ENCODE results near the gene RNF19B.

Gene RNF19B

DNA sequence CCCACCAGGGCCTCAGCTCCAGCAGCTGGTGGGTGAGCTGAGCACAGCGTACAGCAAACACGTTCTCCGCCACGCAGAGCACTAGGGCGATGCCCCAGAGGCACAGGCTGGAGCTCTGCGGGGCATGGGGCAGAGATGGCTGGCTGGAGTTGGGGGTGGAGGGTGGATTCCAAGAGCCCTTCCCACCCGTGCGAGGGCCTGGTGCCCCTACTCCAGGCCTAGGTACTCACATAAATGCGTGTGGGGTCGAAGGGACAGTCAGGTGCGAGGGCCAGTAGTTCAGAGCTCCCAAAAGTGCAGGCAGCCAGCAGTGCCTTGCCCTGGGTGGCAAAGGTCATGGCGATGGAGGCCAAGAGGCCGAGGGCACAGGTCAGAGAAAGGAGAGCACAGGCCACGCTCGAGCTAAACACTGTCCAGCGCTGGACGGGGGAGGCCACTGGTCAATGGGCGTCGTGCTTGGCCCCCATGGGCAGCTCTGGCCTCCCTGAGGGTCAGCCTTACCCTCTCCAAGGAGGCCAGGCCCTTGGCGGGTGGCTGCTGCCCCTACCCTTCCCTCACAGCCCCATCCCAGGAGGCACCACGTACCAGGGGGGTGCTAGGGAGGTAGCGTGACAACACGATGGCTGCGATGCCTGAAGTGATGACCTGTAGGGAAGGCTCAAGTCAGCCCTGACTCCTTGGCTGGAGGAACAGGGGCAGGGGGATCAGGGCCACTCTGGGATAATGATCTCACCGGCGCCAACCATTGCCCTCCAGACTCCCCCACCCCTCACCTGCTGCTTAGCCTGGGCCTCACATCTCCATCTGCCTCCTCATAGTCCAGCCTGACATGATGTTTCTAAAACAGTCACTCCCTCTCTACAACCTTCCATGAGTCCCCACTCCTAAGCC is 69.0 kb downstream of the RNF19B start:
- DNase-seq (ENCODE audit: insufficient read length, low spot score) (no peak), FAIRE-seq (no peak)
- TF ChIP-seq POU2F2 (IDR thresholded peaks at IDR 0.05; ENCODE audit: low read depth, low read length) (no peak), TAF1 (IDR thresholded peaks at IDR 0.05; ENCODE audit: low read depth, low read length) (no peak), POLR2AphosphoS5 (IDR thresholded peaks at IDR 0.05; ENCODE audit: low read depth, low read length) (no peak), PAX5 (IDR thresholded peaks at IDR 0.05; ENCODE audit: insufficient read depth, low read length, severe bottlenecking) (no peak), POLR2A (IDR thresholded peaks at IDR 0.05; ENCODE audit: low read depth, low read length) (no peak), SPI1 (IDR thresholded peaks at IDR 0.05; ENCODE audit: low read depth, low read length) (no peak)

GRCh38 chr1:32894681-32895080 is 69.9 kb downstream of the RNF19B start:
- TF ChIP-seq POU2F2 (IDR thresholded peaks at IDR 0.05; ENCODE audit: low read depth, low read length), result no peak
- TF ChIP-seq PAX5 (IDR thresholded peaks at IDR 0.05; ENCODE audit: insufficient read depth, low read length, severe bottlenecking), result no peak
- TF ChIP-seq POLR2AphosphoS5 (IDR thresholded peaks at IDR 0.05; ENCODE audit: low read depth, low read length), result no peak
- no peak for TF ChIP-seq SPI1 (IDR thresholded peaks at IDR 0.05; ENCODE audit: low read depth, low read length)
- no peak for TF ChIP-seq TAF1 (IDR thresholded peaks at IDR 0.05; ENCODE audit: low read depth, low read length)
- no peak for TF ChIP-seq POLR2A (IDR thresholded peaks at IDR 0.05; ENCODE audit: low read depth, low read length)
- FAIRE-seq (no peak), DNase-seq (ENCODE audit: insufficient read length, low spot score) (no peak)

DNA sequence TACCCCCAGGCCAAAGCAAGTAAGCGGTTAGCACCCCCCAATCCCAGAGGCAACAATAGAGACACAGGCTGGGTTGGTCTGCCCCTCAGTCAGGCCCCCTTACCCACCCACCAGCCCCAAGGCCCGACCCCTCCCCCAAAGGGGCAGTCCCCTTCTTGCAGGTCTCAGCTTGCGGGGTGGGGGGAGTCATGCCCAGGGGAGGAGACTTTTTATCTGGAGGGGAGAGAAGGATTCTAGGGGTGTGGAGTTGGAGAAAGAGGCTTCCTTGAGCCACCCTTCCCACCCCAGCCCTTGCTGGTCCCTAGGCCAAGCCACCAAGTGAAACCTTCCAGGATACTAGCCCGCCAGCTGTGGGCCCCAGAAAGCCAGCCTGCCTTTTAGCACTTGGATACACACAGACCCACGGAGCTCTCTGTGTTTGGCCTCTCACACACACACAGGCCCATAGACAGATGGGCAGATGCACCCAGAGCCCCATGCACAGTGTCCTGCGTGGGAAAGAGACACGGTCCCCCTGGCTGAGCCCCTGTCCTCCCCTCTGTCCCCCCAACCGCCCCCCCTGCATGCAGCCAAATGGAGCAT is 70.5 kb downstream of the RNF19B start:
- FAIRE-seq (no peak), DNase-seq (ENCODE audit: insufficient read length, low spot score) (no peak)
- TF ChIP-seq SPI1 (IDR thresholded peaks at IDR 0.05; ENCODE audit: low read depth, low read length), result no peak
- TF ChIP-seq POLR2AphosphoS5 (IDR thresholded peaks at IDR 0.05; ENCODE audit: low read depth, low read length), result no peak
- no peak for TF ChIP-seq TAF1 (IDR thresholded peaks at IDR 0.05; ENCODE audit: low read depth, low read length)
- TF ChIP-seq PAX5 (IDR thresholded peaks at IDR 0.05; ENCODE audit: insufficient read depth, low read length, severe bottlenecking), result no peak
- no peak for TF ChIP-seq POLR2A (IDR thresholded peaks at IDR 0.05; ENCODE audit: low read depth, low read length)
- TF ChIP-seq POU2F2 (IDR thresholded peaks at IDR 0.05; ENCODE audit: low read depth, low read length), result no peak

DNA sequence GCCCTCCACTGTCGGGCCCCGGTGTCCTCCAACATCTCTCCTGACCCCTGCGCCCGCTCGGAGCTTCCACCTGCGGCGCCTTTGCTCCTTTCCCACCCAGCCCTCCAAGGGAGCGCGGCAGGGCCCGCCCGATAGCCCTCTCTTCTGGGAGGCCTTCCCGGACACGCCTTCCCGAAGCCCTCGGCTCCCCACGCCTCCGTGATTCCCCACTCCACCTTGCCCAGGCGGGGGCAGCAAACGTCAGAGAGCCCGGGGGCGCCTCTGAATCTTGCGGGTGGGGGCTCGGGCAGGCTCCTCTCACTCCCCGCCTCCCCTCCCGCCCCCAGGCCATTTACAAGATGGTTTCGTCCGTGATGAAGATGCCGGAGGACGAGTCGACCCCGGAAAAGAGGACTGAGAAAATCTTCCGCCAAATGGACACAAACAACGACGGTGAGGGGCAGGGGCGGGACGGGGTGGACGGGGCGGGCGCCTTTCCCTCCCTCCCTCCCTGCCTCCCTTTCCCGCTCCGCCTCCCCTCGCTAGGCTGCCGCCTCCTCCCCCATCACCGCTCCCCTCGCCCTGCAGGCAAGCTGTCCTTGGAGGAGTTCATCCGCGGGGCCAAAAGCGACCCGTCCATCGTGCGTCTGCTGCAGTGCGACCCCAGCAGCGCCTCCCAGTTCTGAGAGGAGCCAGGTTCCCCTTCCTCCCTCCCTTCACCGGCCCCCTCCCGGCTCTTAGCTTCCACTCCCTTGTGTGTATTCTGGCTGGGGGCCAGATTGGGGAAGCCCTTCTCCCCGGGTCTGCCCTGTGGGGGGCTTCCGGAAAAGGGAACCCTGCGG is 71.2 kb downstream of the RNF19B start:
- FAIRE-seq (no peak), DNase-seq (ENCODE audit: insufficient read length, low spot score) (no peak)
- TF ChIP-seq SPI1 (IDR thresholded peaks at IDR 0.05; ENCODE audit: low read depth, low read length), result no peak
- no peak for TF ChIP-seq TAF1 (IDR thresholded peaks at IDR 0.05; ENCODE audit: low read depth, low read length)
- no peak for TF ChIP-seq POLR2AphosphoS5 (IDR thresholded peaks at IDR 0.05; ENCODE audit: low read depth, low read length)
- no peak for TF ChIP-seq POU2F2 (IDR thresholded peaks at IDR 0.05; ENCODE audit: low read depth, low read length)
- no peak for TF ChIP-seq PAX5 (IDR thresholded peaks at IDR 0.05; ENCODE audit: insufficient read depth, low read length, severe bottlenecking)
- no peak for TF ChIP-seq POLR2A (IDR thresholded peaks at IDR 0.05; ENCODE audit: low read depth, low read length)

DNA sequence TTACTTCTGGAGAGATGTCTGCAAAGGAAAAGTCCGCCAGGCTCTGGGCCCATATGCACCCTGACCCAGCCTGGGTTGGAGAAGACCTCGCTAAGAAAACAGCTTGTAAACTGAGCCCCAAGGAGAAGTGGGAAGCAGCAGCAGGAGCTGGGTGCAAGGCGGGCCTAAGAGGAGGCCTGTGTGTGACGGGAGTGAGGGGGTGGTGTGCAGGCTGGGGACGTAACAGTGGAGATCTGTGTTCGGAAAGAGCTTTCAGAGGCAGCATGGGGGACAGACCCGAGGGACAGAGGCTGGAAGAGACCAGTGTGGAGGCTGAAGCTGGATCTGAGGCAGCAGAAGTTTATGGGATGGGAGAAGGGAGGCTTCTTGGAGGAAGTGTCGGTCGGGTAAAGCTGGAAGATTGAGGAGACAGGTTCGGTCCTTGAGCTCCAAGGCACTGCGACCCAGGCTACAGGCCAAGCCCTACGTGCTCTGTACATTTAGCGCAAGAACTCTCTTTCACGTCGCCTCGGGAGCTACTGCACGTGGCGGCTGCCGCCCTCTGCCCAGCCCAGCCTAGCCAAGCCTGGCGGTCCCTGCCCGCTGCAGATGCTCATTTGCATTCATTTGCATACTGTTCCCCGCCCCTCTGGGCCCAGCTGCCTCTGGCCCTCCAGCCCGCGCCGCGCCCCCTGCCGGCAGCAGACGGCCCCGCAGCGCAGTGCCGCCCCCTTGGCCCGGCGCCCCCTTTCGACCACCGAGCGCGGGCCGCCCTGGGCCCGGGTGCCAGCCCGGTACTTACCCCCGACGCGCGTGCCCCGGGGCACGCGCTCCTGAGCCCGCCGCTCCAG is 72.0 kb downstream of the RNF19B start:
- DNase-seq (ENCODE audit: insufficient read length, low spot score) (peak; percentile 69), FAIRE-seq (peak; percentile 81)
- TF ChIP-seq POU2F2 (IDR thresholded peaks at IDR 0.05; ENCODE audit: low read depth, low read length) (peak; percentile 88), POLR2A (IDR thresholded peaks at IDR 0.05; ENCODE audit: low read depth, low read length) (no peak), SPI1 (IDR thresholded peaks at IDR 0.05; ENCODE audit: low read depth, low read length) (no peak), POLR2AphosphoS5 (IDR thresholded peaks at IDR 0.05; ENCODE audit: low read depth, low read length) (no peak)

- no peak for DNase-seq (ENCODE audit: insufficient read length, low spot score)
- no peak for FAIRE-seq
- no peak for TF ChIP-seq POLR2A (IDR thresholded peaks at IDR 0.05; ENCODE audit: low read depth, low read length)
Observed at GRCh38 chr1:32891630-32892029, 73.0 kb downstream of the RNF19B start.

GRCh38 chr1:32891241-32891570 is 73.4 kb downstream of the RNF19B start:
- FAIRE-seq (no peak), DNase-seq (ENCODE audit: insufficient read length, low spot score) (no peak)
- TF ChIP-seq SPI1 (IDR thresholded peaks at IDR 0.05; ENCODE audit: low read depth, low read length), result no peak

GRCh38 chr1:32890516-32891240 is 73.9 kb downstream of the RNF19B start:
- FAIRE-seq (no peak), DNase-seq (ENCODE audit: insufficient read length, low spot score) (no peak)
- no peak for TF ChIP-seq POU2F2 (IDR thresholded peaks at IDR 0.05; ENCODE audit: low read depth, low read length)
- TF ChIP-seq TAF1 (IDR thresholded peaks at IDR 0.05; ENCODE audit: low read depth, low read length), result no peak
- no peak for TF ChIP-seq POLR2A (IDR thresholded peaks at IDR 0.05; ENCODE audit: low read depth, low read length)

- FAIRE-seq, result no peak
- TF ChIP-seq POLR2A (IDR thresholded peaks at IDR 0.05; ENCODE audit: low read depth, low read length) (no peak), SPI1 (IDR thresholded peaks at IDR 0.05; ENCODE audit: low read depth, low read length) (no peak), TAF1 (IDR thresholded peaks at IDR 0.05; ENCODE audit: low read depth, low read length) (no peak), POU2F2 (IDR thresholded peaks at IDR 0.05; ENCODE audit: low read depth, low read length) (no peak), POLR2AphosphoS5 (IDR thresholded peaks at IDR 0.05; ENCODE audit: low read depth, low read length) (no peak), PAX5 (IDR thresholded peaks at IDR 0.05; ENCODE audit: insufficient read depth, low read length, severe bottlenecking) (no peak)
- DNase-seq (ENCODE audit: insufficient read length, low spot score), result no peak
Observed at GRCh38 chr1:32889731-32890278, 74.8 kb downstream of the RNF19B start.

Measured in GM12891 (cell line).